ENCODE results near the gene NUTM2E.
"Not testable (repeated sequence)": the region's sequence is repeated elsewhere in the genome, so short reads cannot be mapped to it uniquely, and the experiment has no call there.

Gene NUTM2E

GRCh38 chr10:79868023-79868422 is 41.5 kb downstream of the NUTM2E start:
- DNase-seq, result not testable (repeated sequence)

GRCh38 chr10:79869439-79870097 is 43.0 kb downstream of the NUTM2E start:
- not testable (repeated sequence) for DNase-seq

- DNase-seq, result not testable (repeated sequence)
Observed at GRCh38 chr10:79871729-79872128, 45.2 kb downstream of the NUTM2E start.
